Chondrocyte (in vitro differentiated cells): ENCODE data around the gene EHHADH. TPM values are rescaled to one million over a fixed set of nuclear protein-coding genes. Genes with fewer than 3 reads are reported as not detected.

Experiments
- DNase-seq: peaks from one replicate; pipeline ENCODE4 v3.0.0; 2021; ENCODE audit warnings: mixed read lengths, low spot score
- H3K27ac Mint-ChIP-seq: one replicate; pipeline ENCODE4 v1.8.0; 2021; ENCODE audit warnings: mild to moderate bottlenecking, moderate library complexity, mixed read lengths; ENCODE audit not compliant: unreplicated experiment
- H3K27me3 Mint-ChIP-seq: 2 replicates; pipeline ENCODE4 v1.8.0; 2021; ENCODE audit warnings: low read depth, mixed read lengths
- H3K36me3 Mint-ChIP-seq: 2 replicates; pipeline ENCODE4 v1.8.0; 2021; ENCODE audit warnings: low read depth, mixed read lengths
- H3K4me1 Mint-ChIP-seq: 2 replicates; pipeline ENCODE4 v1.8.0; 2021; ENCODE audit warnings: low read depth, mild to moderate bottlenecking, mixed read lengths
- H3K4me3 Mint-ChIP-seq: one replicate; pipeline ENCODE4 v1.8.0; 2021; ENCODE audit warnings: mild to moderate bottlenecking, moderate library complexity, mixed read lengths; ENCODE audit not compliant: unreplicated experiment
- H3K9me3 Mint-ChIP-seq: 2 replicates; pipeline ENCODE4 v1.8.0; 2021; ENCODE audit warnings: low read depth, mixed read lengths
- total RNA-seq: library from RNA; stranded (reverse); gene quantifications from 3 replicates; pipeline ENCODE4 v1.2.1, GENCODE V29; 2021
- TF ChIP-seq, protein P1 (sequence below): fragments of 200-600 bp; sonication (generic); IDR thresholded peaks from 2 replicates; pipeline ENCODE4 v1.5.0; 2021; ENCODE audit warnings: antibody characterized with exemption, mild to moderate bottlenecking, moderate library complexity

The EHHADH gene
- total RNA-seq, 1 donor from 2014 or later, result 3.5 TPM

DNA sequence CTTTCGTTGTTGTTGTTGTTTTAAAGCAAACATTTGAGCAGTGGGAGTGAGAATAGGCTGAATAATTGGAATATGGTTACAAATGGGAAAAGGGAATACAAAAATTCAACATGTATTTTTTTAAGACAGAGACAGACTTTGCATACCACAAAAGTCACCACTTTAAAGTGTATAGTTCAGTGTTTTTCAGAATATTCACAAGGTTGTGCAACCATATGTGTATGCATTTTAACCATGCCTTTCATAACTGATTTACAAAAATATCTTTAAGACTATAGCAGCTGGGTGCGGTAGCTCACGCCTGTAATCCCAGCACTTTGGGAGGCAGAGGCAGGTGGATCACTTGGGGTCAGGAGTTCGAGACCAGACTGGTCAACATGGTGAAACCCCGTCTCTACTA lies 41.3 kb downstream of the EHHADH start:
- TF ChIP-seq, protein P1, sequence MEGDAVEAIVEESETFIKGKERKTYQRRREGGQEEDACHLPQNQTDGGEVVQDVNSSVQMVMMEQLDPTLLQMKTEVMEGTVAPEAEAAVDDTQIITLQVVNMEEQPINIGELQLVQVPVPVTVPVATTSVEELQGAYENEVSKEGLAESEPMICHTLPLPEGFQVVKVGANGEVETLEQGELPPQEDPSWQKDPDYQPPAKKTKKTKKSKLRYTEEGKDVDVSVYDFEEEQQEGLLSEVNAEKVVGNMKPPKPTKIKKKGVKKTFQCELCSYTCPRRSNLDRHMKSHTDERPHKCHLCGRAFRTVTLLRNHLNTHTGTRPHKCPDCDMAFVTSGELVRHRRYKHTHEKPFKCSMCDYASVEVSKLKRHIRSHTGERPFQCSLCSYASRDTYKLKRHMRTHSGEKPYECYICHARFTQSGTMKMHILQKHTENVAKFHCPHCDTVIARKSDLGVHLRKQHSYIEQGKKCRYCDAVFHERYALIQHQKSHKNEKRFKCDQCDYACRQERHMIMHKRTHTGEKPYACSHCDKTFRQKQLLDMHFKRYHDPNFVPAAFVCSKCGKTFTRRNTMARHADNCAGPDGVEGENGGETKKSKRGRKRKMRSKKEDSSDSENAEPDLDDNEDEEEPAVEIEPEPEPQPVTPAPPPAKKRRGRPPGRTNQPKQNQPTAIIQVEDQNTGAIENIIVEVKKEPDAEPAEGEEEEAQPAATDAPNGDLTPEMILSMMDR, result no peak
- Mint-ChIP-seq H3K9me3 (no peaks in the 10 kb centered on the region), H3K4me3 (no peak overlapping the region), H3K27me3 (no peaks in the 10 kb centered on the region), H3K36me3 (no peaks in the 10 kb centered on the region), H3K27ac (no peak overlapping the region), H3K4me1 (peaks cover 10% of the 10 kb centered on the region)
- DNase-seq, result no peak

DNA sequence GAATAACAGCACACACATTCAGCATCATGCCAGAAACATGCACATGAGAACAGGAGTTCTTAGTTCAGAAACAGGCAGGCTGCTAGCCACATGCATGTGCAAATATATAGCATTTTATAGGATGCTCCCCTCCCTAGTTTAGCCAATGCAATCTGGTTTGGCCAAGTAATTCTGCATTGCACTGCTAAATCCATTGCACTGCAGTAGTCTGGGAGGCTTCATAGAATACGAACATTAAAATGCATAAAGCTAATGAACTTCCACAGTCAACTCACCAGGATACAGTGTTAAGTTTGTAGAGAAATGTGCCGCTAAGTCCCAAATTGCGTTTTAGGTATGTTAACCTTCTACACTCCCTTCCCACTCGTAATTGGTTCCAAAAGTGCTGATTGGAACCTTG lies 41.8 kb downstream of the EHHADH start:
- Mint-ChIP-seq H3K4me1 (peaks cover 10% of the 10 kb centered on the region), H3K27me3 (no peaks in the 10 kb centered on the region), H3K9me3 (no peaks in the 10 kb centered on the region), H3K4me3 (no peak overlapping the region), H3K36me3 (no peaks in the 10 kb centered on the region), H3K27ac (no peak overlapping the region)
- no peak for DNase-seq
- TF ChIP-seq, protein P1, result no peak

DNA sequence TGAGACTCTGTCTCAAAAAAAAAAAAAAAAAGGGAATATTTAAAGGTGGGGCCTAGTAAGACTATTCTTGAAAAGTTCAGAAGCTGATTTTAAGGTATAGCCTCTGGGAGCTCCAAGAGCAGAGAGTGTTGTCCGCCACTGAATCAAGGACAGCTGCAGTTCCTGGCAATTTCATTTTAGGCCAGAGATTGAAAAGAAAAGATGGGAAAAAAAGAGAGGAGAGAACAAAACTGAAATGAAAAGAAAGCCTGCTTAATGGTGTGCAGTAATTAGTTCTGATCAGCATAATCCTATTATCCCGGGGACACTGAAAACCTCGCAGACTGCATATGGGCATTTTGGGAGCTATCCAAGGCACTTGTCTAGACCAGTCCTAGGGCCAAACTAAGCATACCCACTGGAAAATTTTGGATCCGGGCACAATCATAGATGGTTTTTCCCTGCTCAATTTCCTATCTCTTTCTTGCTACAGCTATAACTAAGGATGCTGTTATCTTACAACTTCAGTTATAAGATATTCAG lies 43.2 kb downstream of the EHHADH start:
- Mint-ChIP-seq H3K9me3 (no peaks in the 10 kb centered on the region), H3K27me3 (no peaks in the 10 kb centered on the region), H3K4me3 (no peak overlapping the region), H3K4me1 (no peaks in the 10 kb centered on the region), H3K27ac (no peak overlapping the region), H3K36me3 (no peaks in the 10 kb centered on the region)
- TF ChIP-seq, protein P1, result no peak
- no peak for DNase-seq

DNA sequence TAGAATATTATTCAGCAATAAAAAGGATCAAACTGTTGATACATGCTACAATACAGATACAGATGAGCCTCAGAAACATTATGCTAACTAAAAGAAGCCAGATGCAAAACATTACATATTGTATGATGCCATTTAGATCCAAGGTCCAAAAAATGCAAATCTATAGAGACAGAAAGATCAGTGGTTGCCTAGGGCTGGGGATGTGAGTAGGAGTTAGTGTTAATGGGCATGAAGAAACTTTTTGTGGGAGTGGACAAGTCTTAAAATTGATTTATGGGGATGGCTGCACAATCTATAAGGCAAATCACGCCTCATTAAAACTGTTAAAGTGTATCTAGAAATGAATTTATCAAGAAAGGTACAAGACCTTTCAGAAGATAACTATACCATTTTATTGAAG lies 45.0 kb downstream of the EHHADH start:
- no peaks in the 10 kb centered on the region for H3K4me1 Mint-ChIP-seq
- DNase-seq, result no peak
- H3K9me3 Mint-ChIP-seq, result no peaks in the 10 kb centered on the region
- TF ChIP-seq, protein P1, result no peak
- H3K27ac Mint-ChIP-seq, result no peak overlapping the region
- H3K36me3 Mint-ChIP-seq, result no peaks in the 10 kb centered on the region
- H3K27me3 Mint-ChIP-seq, result no peaks in the 10 kb centered on the region
- H3K4me3 Mint-ChIP-seq, result no peak overlapping the region

DNA sequence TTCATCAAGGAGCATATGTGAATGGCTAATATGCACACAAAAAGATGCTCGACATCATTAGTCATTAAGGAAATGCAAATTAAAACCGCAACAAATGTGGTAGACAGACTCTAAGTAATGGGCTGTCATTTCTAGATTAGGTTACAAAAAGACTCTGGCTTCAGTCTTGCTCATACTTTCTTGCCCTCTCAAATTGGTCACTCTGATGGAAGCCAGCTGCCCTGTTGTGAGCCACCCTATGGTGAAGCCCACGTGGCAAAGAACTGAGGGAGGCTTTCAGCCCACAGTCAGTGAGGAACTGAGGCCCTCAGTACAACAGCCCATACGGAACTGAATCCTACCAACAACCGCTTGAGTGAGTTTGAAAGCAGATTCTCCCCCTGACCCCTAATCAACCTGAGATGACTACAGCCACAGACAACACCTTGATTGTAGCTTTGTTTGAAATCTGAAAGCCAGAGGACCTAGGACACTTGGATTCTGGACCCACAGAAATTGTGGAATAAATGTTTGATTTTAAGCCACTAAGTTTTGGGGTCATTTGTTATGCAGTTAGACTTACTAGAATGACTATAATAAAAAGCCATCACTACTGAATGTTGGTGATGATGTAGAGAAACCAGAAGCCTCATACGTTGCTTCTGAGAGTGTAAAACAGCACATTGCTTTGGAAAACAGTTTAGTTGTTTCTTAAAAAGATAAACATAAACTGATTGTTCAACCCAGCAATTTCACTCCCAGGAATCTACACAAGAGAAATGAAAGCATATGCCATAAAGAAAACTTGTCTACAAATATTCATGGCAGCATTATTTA lies 45.7 kb downstream of the EHHADH start:
- Mint-ChIP-seq H3K27ac (no peak overlapping the region), H3K4me1 (no peaks in the 10 kb centered on the region), H3K4me3 (no peak overlapping the region), H3K27me3 (no peaks in the 10 kb centered on the region), H3K9me3 (no peaks in the 10 kb centered on the region), H3K36me3 (no peaks in the 10 kb centered on the region)
- TF ChIP-seq, protein P1, result no peak
- no peak for DNase-seq
